PFSK-1 (cell line): ENCODE data around the gene UBE2D2.
A peak's percentile ranks its signal among the peaks of the same experiment; 100 is the strongest.

Experiments used
- POLR2AphosphoS5 ChIP-seq: IDR thresholded peaks from 2 replicates; pipeline ENCODE4 v1.6.1; 2012; ENCODE audit warnings: low read depth, mild to moderate bottlenecking, control low read depth, low read length, moderate library complexity
- TAF1 ChIP-seq: IDR thresholded peaks from 2 replicates; pipeline ENCODE4 v1.6.1; 2012; ENCODE audit warnings: low read length, control low read depth, borderline replicate concordance; ENCODE audit not compliant: insufficient read depth

DNA sequence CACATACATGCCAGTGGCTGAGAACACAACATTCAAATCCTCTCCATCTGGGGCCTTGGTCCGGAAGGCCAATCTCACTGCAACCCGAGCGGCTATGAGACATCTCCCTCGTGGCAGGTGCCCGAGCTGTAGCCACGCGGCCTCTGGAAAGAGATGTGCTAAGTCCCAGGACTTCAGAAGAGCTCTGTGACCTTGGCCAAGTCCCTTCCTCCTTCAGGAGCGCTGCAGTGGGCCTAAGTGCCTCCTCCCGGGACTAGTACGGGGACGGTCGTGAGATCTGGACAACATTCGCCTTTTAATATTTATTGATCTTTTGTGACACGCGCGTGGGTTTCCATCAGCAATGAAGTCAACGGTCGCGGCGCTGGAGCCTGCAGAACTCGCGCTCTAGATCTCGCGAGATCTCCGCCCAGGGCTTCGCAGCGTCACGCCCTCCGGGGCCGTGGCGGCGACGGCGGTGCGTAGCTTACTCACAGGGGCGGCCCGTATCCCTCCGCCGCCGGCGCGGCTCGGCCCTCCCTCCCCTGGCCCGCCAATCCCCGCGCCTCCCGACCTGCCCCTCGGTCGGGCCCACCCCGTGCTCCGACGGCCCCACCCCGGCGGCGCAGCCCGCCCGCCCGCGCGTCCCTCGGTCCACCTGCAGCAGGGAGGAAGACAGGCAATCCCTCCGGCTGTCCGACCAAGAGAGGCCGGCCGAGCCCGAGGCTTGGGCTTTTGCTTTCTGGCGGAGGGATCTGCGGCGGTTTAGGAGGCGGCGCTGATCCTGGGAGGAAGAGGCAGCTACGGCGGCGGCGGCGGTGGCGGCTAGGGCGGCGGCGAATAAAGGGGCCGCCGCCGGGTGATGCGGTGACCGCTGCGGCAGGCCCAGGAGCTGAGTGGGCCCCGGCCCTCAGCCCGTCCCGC, at the start of gene UBE2D2:
- TF ChIP-seq POLR2AphosphoS5 (peak; percentile 86), TAF1 (peak; percentile 80)
